H9 (cell line): ENCODE data around the gene GFPT2. TPM values are rescaled to one million over a fixed set of nuclear protein-coding genes. Genes with fewer than 3 reads are reported as not detected.

Source experiments
- DNase-seq: peaks from one replicate; pipeline ENCODE4 v3.0.0-alpha.2; 2017
- H2AFZ ChIP-seq: one replicate; pipeline ENCODE4 v1.6.1; 2013; ENCODE audit warnings: mild to moderate bottlenecking, low read length, control low read depth, moderate library complexity
- H2AK5ac ChIP-seq: 2 replicates; pipeline ENCODE4 v1.6.1; 2013; ENCODE audit warnings: low read length, control low read depth, mixed read lengths; ENCODE audit not compliant: insufficient read length
- H2BK120ac ChIP-seq: one replicate; pipeline ENCODE4 v1.6.1; 2013; ENCODE audit warnings: low read depth, mild to moderate bottlenecking, low read length, control low read depth, inconsistent platforms; ENCODE audit not compliant: poor library complexity, severe bottlenecking
- H2BK12ac ChIP-seq: 2 replicates; pipeline ENCODE4 v1.6.1; 2013; ENCODE audit warnings: low read length, control low read depth, mixed read lengths, low read depth; ENCODE audit not compliant: insufficient read length
- H2BK15ac ChIP-seq: 2 replicates; pipeline ENCODE4 v1.6.1; 2013; ENCODE audit warnings: low read depth, low read length, control low read depth
- H2BK20ac ChIP-seq: one replicate; pipeline ENCODE4 v1.6.1; 2013; ENCODE audit warnings: low read depth, mild to moderate bottlenecking, low read length, control low read depth, inconsistent platforms; ENCODE audit not compliant: poor library complexity, severe bottlenecking
- H2BK5ac ChIP-seq: 2 replicates; pipeline ENCODE4 v1.6.1; 2013; ENCODE audit warnings: low read length, control low read depth, mixed read lengths; ENCODE audit not compliant: insufficient read length
- H3K14ac ChIP-seq: 2 replicates; pipeline ENCODE4 v1.6.1; 2013; ENCODE audit warnings: low read length, control low read depth; ENCODE audit not compliant: insufficient read depth
- H3K18ac ChIP-seq: 2 replicates; pipeline ENCODE4 v1.6.1; 2013; ENCODE audit warnings: low read depth, mild to moderate bottlenecking, mixed read lengths, low read length, control low read depth; ENCODE audit not compliant: insufficient read length
- H3K23ac ChIP-seq: 2 replicates; pipeline ENCODE4 v1.6.1; 2013; ENCODE audit warnings: low read length, control low read depth, mixed read lengths, low read depth; ENCODE audit not compliant: insufficient read length
- H3K23me2 ChIP-seq: 2 replicates; pipeline ENCODE4 v1.6.1; 2013; ENCODE audit warnings: low read depth, mild to moderate bottlenecking, mixed read lengths, low read length, control low read depth; ENCODE audit not compliant: insufficient read length, poor library complexity, severe bottlenecking
- H3K27ac ChIP-seq: 2 replicates; pipeline ENCODE4 v1.5.1; 2013; ENCODE audit warnings: low read length, control low read depth, mixed read lengths, low read depth; ENCODE audit not compliant: insufficient read length
- H3K27me3 ChIP-seq: 2 replicates; pipeline ENCODE4 v1.6.1; 2013; ENCODE audit warnings: low read length, control low read depth, inconsistent platforms; ENCODE audit not compliant: insufficient read depth
- H3K4ac ChIP-seq: 2 replicates; pipeline ENCODE4 v1.6.1; 2013; ENCODE audit warnings: low read depth, mild to moderate bottlenecking, control low read depth, inconsistent platforms, low read length, moderate library complexity
- H3K4me1 ChIP-seq: 2 replicates; pipeline ENCODE4 v1.6.1; 2013; ENCODE audit warnings: low read length, control low read depth, inconsistent platforms; ENCODE audit not compliant: insufficient read depth
- H3K4me2 ChIP-seq: 2 replicates; pipeline ENCODE4 v1.6.1; 2013; ENCODE audit warnings: low read length, control low read depth, mixed read lengths; ENCODE audit not compliant: insufficient read length, insufficient read depth
- H3K56ac ChIP-seq: 2 replicates; pipeline ENCODE4 v1.6.1; 2013; ENCODE audit warnings: low read depth, mild to moderate bottlenecking, mixed read lengths, low read length, control low read depth; ENCODE audit not compliant: insufficient read length
- H3K79me1 ChIP-seq: 2 replicates; pipeline ENCODE4 v1.6.1; 2013; ENCODE audit warnings: low read depth, mild to moderate bottlenecking, moderate library complexity, low read length, control low read depth, inconsistent platforms; ENCODE audit not compliant: insufficient read depth, poor library complexity, severe bottlenecking
- H3K79me2 ChIP-seq: 2 replicates; pipeline ENCODE4 v1.6.1; 2013; ENCODE audit warnings: low read length, control low read depth, inconsistent platforms; ENCODE audit not compliant: insufficient read depth
- H3K9ac ChIP-seq: 2 replicates; pipeline ENCODE4 v1.6.1; 2013; ENCODE audit warnings: low read length, control low read depth, mixed read lengths; ENCODE audit not compliant: insufficient read length; ENCODE audit errors: extremely low read depth
- H3K9me3 ChIP-seq: one replicate; pipeline ENCODE4 v1.6.1; 2013; ENCODE audit warnings: low read depth, low read length, inconsistent platforms; ENCODE audit not compliant: control insufficient read depth
- H3T11ph ChIP-seq: one replicate; pipeline ENCODE4 v1.6.1; 2013; ENCODE audit warnings: mild to moderate bottlenecking, low read length, control low read depth, inconsistent platforms
- H4K20me1 ChIP-seq: one replicate; pipeline ENCODE4 v1.6.1; 2013; ENCODE audit not compliant: control insufficient read depth, insufficient read length, insufficient read depth
- H4K5ac ChIP-seq: 2 replicates; pipeline ENCODE4 v1.6.1; 2013; ENCODE audit warnings: low read depth, mild to moderate bottlenecking, mixed read lengths, low read length, control low read depth; ENCODE audit not compliant: insufficient read length
- H4K8ac ChIP-seq: replicated peaks from 2 replicates; pipeline ENCODE4 v1.6.1; 2013; ENCODE audit warnings: low read length, control low read depth, mixed read lengths, low read depth; ENCODE audit not compliant: insufficient read length
- H4K91ac ChIP-seq: 2 replicates; pipeline ENCODE4 v1.6.1; 2013; ENCODE audit warnings: low read depth, mild to moderate bottlenecking, moderate library complexity, mixed read lengths, low read length, control low read depth; ENCODE audit not compliant: insufficient read length
- H3K27ac Mint-ChIP-seq, 3 experiments: 2 replicates in 2 of 3; 3 replicates in 1 of 3; pipeline ENCODE4 v1.8.0; 2020 to 2021; ENCODE audit warnings: mixed read lengths in 3 of 3, mild to moderate bottlenecking in 1 of 3, moderate library complexity in 1 of 3
- H3K27me3 Mint-ChIP-seq: 2 replicates; pipeline ENCODE4 v1.8.0; 2021; ENCODE audit warnings: low read depth, mild to moderate bottlenecking, moderate library complexity, mixed read lengths
- H3K36me3 Mint-ChIP-seq, 3 experiments: 2 replicates in 2 of 3; 3 replicates in 1 of 3; pipeline ENCODE4 v1.8.0; 2020 to 2021; ENCODE audit warnings: low read depth in 3 of 3, mixed read lengths in 3 of 3; ENCODE audit not compliant: insufficient read depth in 1 of 3
- H3K4me1 Mint-ChIP-seq, 2 experiments: 2 replicates each; pipeline ENCODE4 v1.8.0; 2020; ENCODE audit warnings: mixed read lengths in 2 of 2
- H3K4me3 Mint-ChIP-seq, 2 experiments: 2 replicates in 1 of 2; 3 replicates in 1 of 2; pipeline ENCODE4 v1.8.0; 2020 to 2021; ENCODE audit warnings: mild to moderate bottlenecking in 2 of 2, mixed read lengths in 2 of 2, moderate library complexity in 1 of 2
- H3K9me3 Mint-ChIP-seq, 2 experiments: 2 replicates in 1 of 2; 3 replicates in 1 of 2; pipeline ENCODE4 v1.8.0; 2020; ENCODE audit warnings: mild to moderate bottlenecking in 2 of 2, mixed read lengths in 2 of 2, moderate library complexity in 1 of 2
- WGBS: extraction: QIAGEN DNeasy Blood & Tissue Kit; methylation state at CpG from one replicate; pipeline ENCODE4 v1.1.7; 2013; ENCODE audit warnings: missing lambda C conversion rate, low lambda C conversion rate, mixed read lengths; ENCODE audit not compliant: insufficient read length; ENCODE audit errors: extremely low coverage; 5-methylcytosine and 5-hydroxymethylcytosine counted together
- total RNA-seq: library from RNA; stranded (reverse); gene quantifications from 2 replicates; pipeline ENCODE4 v1.2.1, GENCODE V29; 2021
- TF ChIP-seq, protein P1 (sequence below): fragments of 200-600 bp; sonication (generic); conservative IDR thresholded peaks from 3 replicates; pipeline ENCODE4 v1.8.0; 2021; ENCODE audit warnings: antibody characterized with exemption, mild to moderate bottlenecking

GFPT2 gene
- total RNA-seq, 1 experiment from 2014 or later: 89.8 TPM

DNA sequence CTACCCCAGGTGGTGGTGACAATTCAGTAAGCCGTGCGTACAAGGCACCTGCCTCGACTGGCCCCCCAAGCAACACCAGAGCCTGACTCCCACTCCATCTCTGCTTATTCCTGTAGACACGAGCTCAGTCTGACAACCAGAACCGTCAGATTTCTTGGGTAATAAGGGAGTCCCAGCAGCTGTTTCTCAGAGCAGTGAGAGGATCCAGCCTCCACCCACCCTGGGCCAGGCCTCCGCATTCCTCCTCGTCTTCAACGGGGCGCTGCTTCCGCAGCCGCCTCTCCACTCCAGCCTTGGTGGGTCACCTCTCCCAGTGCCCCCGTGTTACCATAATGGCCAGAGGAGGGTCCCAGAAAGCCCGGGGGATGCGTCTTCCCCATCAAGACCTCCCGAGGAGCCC lies 27.7 kb upstream of the GFPT2 start:
- no peak overlapping the region for H2BK15ac ChIP-seq
- no peak overlapping the region for H3K4ac ChIP-seq
- no peak overlapping the region for H2BK12ac ChIP-seq
- Mint-ChIP-seq H3K27ac (no peak overlapping the region; a peak in 1 of 7 replicates), H3K4me3 (no peak overlapping the region), H3K4me1 (peaks cover 8 to 15% of the 10 kb centered on the region in 2 experiments), H3K36me3 (no peaks in the 10 kb centered on the region), H3K9me3 (no peaks in the 10 kb centered on the region), H3K27me3 (peaks cover 3% of the 10 kb centered on the region; the same call in 1 of the 2 replicates)
- H3T11ph ChIP-seq: no peak overlapping the region
- H3K23ac ChIP-seq: no peak overlapping the region
- H3K14ac ChIP-seq: no peak overlapping the region
- no peaks in the 10 kb centered on the region for H3K27me3 ChIP-seq
- H2AFZ ChIP-seq: no peak overlapping the region
- no peak overlapping the region for H4K91ac ChIP-seq
- H4K5ac ChIP-seq: no peak overlapping the region
- no peak overlapping the region for H2BK120ac ChIP-seq
- H3K56ac ChIP-seq: no peak overlapping the region
- no peaks in the 10 kb centered on the region for H3K79me1 ChIP-seq
- H3K9me3 ChIP-seq: no peaks in the 10 kb centered on the region
- WGBS: no CpG with 5 or more reads among the region's 15 CpGs
- no peaks in the 10 kb centered on the region for H3K23me2 ChIP-seq
- DNase-seq: no peak
- H4K8ac ChIP-seq: no peak overlapping the region
- H3K4me1 ChIP-seq: no peaks in the 10 kb centered on the region
- no peaks in the 10 kb centered on the region for H3K79me2 ChIP-seq
- no peak overlapping the region for H3K27ac ChIP-seq
- H2AK5ac ChIP-seq: no peak overlapping the region
- H3K9ac ChIP-seq: no peak overlapping the region
- H3K4me2 ChIP-seq: no peak overlapping the region
- no peak overlapping the region for H2BK20ac ChIP-seq
- H3K18ac ChIP-seq: no peak overlapping the region
- no peak overlapping the region for H2BK5ac ChIP-seq
- H4K20me1 ChIP-seq: no peaks in the 10 kb centered on the region
- TF ChIP-seq, protein P1, sequence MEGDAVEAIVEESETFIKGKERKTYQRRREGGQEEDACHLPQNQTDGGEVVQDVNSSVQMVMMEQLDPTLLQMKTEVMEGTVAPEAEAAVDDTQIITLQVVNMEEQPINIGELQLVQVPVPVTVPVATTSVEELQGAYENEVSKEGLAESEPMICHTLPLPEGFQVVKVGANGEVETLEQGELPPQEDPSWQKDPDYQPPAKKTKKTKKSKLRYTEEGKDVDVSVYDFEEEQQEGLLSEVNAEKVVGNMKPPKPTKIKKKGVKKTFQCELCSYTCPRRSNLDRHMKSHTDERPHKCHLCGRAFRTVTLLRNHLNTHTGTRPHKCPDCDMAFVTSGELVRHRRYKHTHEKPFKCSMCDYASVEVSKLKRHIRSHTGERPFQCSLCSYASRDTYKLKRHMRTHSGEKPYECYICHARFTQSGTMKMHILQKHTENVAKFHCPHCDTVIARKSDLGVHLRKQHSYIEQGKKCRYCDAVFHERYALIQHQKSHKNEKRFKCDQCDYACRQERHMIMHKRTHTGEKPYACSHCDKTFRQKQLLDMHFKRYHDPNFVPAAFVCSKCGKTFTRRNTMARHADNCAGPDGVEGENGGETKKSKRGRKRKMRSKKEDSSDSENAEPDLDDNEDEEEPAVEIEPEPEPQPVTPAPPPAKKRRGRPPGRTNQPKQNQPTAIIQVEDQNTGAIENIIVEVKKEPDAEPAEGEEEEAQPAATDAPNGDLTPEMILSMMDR: no peak
